GM19193 (cell line): Measurements from ENCODE around the gene HM13.

Experiments
- POLR2A ChIP-seq: IDR thresholded peaks from 4 replicates; pipeline ENCODE4 v1.6.1; 2011; ENCODE audit not compliant: insufficient read depth, insufficient read length; ENCODE audit errors: extremely low read depth

Gene HM13

DNA sequence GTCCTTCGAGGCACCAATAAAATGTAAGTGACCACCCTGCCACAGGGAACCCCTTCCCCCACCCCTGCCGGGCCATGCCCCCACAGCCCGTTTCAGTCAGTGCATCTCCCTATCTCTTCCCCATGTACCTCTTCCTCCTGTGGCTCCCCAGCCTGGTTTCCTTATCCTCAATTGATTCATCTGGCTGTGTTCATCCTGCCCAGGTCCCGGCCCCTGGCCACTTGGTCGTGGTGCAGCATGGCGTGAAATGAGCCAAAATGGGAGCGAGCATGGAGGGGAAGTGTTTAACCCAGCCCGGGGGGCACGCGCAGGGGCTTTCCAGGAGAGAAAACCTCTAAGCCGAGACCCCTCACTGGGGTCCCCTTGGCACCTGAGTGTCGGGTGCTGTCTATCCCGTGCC is 35.9 kb downstream of the HM13 start:
- TF ChIP-seq POLR2A: no peak

DNA sequence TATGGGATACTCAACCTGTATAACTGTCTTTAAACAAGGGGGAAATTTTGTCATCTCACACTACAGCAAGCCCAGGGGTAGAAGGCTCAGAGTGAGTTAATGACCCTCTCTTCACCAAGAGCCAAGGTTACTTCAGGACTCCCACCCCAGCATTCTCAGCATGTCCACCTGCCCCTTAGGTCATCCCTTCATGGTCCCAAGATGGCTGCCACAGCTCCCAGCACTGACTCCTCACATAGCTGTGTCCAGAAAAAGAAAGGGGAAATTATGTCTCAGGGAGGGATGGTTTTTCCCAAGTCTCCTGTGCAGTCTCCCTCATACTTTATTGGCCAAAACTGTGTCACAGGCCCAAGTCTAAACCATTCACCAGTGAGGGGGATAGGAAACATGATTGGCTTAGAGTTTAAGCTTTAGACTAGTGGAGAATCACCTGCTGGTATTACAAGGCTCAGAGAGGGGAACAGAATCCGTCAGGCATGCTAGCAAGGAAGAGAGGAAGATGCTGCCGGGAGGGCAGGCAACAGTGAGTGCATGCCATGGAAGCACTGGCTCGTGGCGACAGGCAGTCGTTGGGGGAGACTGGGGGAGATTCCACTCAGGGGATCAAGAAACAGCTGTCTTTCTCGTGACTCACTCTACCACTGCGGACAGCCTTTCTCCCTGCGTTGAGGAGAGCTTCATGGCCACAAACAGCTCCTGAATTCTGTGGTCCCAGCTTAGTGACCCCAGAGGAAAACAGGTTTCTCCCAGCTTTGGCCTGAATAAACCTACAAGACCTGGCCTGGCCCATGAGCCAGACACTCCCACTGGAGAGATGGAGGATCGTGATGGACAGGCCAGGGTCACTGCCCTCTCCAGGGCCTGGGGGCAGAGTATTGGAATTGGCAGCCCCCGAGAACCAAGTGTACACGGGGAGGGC is 37.2 kb downstream of the HM13 start:
- no peak for TF ChIP-seq POLR2A

DNA sequence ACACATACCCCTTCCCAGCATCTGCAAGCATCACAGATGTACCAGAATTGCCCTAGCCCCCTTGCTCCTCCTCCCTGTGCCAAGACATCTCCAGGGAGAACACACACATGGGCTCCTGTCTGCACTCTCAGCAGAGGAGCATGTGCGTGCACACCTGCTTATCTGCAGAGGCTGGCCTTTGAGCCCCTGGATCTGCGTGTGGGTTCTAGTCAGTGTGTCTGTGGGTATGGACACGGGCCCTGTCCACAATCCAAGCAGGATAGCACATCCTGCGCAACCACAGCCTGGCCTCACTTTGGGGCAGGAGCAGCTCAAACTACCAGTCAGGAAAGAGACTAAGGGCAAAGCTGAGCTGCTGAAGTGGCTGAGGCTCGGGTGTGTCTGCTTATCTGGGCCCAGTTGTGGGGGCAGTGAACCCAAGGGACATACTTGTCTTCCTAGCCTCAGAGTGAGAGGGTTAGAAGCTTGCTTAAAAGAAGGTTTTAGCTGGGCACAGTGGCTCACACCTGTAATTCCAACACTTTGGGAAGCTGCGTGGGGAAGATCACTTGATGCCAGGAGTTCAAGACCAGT is 41.0 kb downstream of the HM13 start:
- no peak for TF ChIP-seq POLR2A

GRCh38 chr20:31559704-31560093 is 45.5 kb downstream of the HM13 start:
- TF ChIP-seq POLR2A: no peak

GRCh38 chr20:31560094-31560745 is 46.0 kb downstream of the HM13 start:
- TF ChIP-seq POLR2A: no peak

DNA sequence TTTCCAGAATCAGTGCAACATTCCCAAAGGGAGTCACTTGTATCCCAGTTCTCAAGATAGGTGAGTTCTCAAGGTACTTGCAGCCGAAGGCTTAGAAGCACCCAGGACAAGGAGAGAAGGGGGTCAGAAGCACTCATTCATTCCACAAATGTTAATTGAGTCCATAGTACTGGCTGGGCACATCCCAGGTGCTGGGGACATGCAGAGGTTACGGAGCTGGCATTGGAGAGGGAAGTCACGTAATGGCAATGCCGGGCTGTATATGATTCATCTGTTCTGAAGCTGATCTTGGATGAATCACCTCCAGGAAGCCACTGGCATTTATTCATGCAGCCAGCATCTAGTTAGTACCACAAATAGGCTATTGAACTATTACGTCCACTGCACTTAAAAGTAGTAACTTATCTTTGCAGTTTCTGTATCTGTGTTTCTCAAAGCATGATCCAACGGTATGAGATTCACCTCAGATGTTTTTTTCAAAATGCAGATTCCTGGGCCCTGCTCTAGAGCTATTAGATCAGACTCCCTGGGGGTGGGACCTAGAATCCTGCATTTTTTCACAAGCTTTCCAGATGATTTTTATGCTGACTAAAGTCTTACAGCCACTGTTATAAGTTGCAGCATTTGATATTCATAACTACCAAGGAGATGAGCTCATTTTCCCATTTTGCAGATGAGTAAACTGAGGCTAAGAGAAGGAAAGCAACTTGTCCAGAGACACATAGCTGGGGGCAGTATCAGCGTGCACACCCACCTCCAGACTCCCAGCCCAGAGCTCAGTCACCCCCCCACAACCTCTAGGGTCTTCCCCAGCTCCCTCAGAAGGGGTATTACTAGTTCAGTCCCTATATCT is 46.7 kb downstream of the HM13 start:
- no peak for TF ChIP-seq POLR2A

DNA sequence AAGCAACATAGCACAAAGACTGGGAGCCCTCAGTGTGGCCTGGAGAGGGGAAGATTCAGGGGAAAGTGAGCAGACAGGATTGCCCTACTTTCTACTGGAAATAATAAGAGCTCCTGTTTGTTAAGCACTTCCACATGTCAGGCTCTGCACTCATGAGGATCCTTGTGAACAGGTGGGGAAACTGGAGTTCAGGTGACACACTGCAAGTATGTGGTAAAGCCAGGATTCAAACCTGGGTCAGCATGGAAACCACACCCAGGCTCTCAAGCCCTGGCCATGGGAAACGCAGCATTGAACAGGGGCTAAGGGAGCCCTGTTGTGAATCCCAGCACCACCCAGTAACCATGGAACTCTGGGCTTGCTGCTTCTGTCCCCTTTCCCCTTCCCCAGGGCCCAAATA is 48.0 kb downstream of the HM13 start:
- no peak for TF ChIP-seq POLR2A

GRCh38 chr20:31564284-31564683 is 50.0 kb downstream of the HM13 start:
- TF ChIP-seq POLR2A: no peak

DNA sequence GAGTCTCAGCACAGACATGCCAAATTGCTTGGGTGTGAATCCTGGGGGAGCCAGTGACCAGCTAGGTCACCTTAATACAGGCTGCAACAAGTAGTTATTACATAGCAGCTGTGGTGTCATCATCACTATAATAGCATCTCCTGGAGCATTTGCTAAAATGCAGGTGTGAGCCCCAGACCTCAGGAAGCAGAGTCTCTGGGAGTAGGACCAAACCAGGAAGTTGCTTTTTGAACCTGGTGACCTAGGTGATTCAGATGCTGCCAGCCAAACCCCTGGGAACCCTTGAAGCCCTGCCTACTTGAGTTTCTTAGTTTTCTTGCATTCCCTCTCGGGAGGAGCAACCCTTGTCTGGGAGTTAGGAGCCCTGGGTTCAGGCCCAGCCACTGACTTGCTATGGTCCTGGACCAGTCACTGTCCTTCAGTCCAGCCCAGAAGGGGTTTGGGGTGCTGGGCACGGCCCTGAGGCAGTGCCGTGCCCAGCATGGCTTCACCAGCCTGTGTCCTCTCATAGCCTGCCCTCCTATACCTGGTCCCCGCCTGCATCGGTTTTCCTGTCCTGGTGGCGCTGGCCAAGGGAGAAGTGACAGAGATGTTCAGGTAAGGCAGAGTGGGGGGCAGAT is 51.6 kb downstream of the HM13 start:
- TF ChIP-seq POLR2A: no peak

GRCh38 chr20:31566319-31566657 is 52.0 kb downstream of the HM13 start:
- TF ChIP-seq POLR2A: no peak

- no peak for TF ChIP-seq POLR2A
Observed at GRCh38 chr20:31566658-31567379, 52.6 kb downstream of the HM13 start.

DNA sequence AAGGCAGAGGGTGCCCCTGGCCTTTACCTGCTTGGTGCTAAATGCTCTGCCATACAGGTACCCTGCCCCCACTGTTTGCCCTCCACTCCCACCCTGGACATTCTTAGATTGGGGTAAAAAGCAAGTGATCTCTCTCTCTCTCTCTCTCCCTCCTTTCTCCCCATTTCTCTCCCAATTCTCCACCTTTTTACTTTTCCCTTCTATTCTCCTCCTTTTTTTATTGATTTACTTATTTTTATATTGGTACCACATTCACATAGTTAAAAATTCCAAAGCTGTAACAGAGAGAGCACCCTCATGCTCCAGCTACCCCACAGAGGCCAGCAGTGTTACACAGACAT is 53.1 kb downstream of the HM13 start:
- no peak for TF ChIP-seq POLR2A

DNA sequence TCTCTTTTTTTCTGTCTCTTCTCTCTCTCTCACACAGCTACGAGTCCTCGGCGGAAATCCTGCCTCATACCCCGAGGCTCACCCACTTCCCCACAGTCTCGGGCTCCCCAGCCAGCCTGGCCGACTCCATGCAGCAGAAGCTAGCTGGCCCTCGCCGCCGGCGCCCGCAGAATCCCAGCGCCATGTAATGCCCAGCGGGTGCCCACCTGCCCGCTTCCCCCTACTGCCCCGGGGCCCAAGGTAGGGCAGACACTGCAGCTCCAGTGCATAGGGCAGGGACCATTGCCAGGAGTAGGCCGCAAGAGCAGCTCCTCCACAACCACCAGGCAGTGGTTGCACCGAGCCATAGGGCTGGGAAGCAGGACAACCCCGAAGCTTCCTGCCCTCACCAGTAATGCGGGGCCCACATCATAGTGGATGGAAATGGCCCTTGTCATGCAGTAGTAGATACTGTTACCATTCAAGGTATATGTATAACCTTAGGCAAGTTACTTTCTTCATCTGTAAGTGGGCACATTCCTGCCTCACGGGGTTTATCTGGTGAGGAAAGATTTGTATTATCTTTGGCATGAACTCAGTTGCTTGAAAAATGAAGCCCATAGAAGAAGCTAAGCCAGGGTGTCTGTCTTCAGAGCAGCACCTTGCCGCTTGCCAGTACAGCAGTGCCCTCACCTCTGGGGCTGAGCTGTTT is 53.9 kb downstream of the HM13 start:
- no peak for TF ChIP-seq POLR2A
